GM19035 (cell line): ENCODE measurements around the gene SSR3.
A peak's percentile ranks its signal among the peaks of the same experiment; 100 is the strongest.
"Not testable (repeated sequence)": the region's sequence is repeated elsewhere in the genome, so short reads cannot be mapped to it uniquely, and the experiment has no call there.

ENCODE experiments used
- ATAC-seq: cut with Tn5 transposase; IDR thresholded peaks from one replicate; pipeline ENCODE4 v1.9.1; 2021; ENCODE audit not compliant: unreplicated experiment

The SSR3 gene

DNA sequence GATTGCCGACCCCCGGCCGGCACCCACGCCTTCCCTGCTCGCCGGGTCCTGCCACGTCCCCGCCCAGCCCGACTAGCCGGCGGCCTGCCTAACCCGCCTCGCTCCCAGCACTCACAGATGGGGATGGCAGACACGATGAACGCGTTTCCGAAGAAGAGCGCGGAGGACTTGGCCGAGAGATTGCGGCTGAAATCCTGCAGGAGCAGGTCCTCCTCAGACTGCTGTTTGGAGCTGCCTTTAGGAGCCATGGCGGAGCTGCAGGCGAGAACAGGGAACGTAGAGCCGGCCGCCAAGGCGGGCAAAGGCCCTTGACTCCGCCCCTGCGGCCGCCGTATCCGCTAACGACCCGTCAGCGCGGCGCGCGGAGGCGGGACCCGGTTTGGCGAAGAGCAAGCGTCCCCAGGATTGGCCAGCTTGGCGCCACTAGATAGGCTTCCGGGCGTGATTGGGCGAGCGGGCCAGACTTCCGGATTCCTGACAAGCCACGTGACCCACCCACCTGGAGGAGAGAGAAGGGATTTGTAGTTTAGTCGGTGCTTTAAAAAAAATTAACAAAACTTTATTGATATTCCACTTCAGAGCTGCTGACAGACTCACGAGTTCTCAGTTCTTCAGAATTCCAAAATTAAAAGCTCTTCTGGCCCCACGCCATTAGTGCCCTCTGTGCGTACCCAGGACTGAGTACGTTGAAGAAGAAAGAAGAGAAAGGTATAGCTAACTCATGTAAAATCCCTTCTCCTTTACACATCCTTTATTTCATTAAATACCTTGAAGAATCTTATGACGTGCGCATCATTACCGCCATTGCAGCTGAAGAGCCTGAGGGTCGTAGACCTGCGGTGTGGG lies at the start of gene SSR3:
Gene SSR3 (minus strand): TSS at position 276 of the 846 bp plus-strand sequence. CDS start 28 bp downstream, at position 248.
- ATAC-seq = peak; percentile 99

GRCh38 chr3:156604064-156604641 lies 49.2 kb upstream of the SSR3 start:
- ATAC-seq = no peak

- no peak for ATAC-seq
These were observed 48.6 kb upstream of the SSR3 start for GRCh38 chr3:156603379-156604017.

DNA sequence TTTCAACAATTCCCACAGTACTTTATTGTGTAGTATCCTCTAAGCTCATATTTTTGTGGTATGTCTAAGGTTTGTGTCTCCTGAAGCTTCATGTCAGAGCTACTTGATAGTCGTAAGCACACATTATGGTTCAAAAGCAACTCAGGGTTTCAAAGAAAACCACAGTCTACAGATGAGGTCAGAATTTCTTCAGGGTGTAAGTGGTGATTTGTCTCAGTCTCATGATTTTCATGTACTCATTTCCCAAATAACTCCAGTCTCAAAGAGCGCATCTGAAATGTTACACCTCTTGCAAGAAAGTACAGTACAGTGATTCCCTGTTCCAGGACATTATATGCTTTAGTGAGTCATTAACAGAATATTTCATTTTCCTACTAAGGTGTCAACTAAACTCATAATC lies 47.5 kb upstream of the SSR3 start:
- ATAC-seq = no peak

DNA sequence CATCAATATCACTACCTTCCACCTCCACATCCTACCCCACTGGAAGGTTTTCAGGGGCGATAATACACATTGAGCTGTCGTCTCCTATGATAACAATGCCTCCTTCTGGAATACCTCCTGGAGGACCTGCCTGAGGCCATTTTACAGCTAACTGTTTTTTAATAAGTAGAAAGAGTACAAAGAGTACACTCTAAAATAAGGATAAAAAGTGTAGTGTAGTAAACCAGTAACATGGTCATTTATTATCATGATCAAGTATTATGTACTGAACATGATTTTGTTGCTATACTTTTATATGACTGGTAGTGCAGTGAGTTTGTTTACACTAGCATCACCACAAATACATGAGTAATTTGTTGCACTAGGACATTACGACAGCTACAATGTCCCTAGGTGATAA lies 46.6 kb upstream of the SSR3 start:
- no peak for ATAC-seq

GRCh38 chr3:156600834-156601233 lies 45.9 kb upstream of the SSR3 start:
- no peak for ATAC-seq

DNA sequence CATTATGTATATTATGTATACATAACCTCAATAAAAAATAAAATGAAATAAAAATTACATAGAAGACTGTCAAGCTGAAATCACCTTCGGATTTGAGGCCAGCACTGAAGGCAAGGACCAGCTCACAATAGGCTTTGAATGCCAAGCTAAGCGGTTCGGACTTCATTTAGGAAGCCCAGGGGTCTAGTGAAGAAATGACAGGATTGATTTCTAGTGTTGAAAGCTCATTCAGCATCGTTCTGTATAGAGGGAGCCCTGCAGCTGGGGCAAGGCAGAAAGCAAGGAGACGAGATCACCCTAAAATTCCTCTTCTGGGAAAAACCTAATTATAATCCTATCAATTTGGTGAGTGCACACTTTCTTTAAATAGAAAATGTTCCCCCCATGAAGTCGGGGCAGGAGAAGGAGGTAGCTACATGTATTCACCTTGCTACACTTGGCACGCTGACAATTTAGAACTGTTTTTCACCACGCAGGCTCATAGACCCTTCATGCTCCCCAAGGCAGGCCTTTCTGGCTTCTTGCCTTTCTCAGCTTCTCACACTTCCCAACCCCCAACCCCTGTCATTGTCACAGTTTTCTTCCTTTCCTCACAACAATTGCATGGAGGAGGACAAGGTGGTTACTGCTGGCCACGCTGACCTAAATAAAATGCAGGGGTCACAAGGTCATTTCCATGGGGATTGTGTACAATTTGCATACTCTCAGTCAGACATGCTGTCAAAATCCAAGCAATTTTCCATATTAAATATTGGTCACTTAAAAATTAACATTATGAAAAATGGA lies 44.4 kb upstream of the SSR3 start:
- no peak for ATAC-seq

DNA sequence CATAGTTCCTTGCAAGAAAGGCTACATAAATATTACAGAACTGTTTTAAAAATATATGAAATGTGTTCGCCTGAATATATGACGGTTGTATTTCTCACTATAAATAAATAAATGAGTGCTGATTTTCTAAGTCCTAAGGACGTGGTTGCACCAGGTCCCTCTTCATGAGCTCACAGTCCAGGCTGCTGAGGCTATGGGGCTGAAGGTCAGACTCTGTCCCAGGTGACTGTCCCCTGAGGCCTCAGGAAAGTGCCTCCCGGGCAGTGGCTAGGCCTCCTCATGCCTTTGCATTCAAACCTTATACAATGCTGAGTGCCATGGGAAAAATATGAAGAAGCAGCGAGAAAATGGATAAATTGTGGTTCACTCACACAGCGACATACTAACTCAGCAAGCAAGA lies 43.5 kb upstream of the SSR3 start:
- ATAC-seq = no peak

DNA sequence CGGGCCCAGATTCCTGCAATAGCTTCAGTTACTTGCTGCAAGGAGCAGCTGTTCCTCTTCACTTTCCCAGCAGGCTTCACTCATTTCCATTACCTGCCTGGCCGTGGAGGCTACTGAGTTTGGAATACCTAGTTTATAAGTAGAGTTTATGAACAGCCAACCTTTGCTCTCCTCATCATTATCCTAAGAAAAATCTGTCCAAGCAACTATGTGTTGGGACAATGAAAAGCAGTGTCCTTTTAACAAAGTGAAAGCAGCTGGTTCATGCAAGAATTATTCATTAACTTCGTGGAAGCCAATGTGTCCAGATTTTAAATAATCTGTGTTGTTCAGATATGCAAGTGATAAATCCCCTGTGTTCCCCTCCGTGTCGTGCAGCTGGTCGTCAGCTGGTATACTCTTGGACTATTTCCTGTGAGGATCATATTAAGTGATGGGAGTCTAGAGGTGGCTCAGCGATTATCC lies 39.3 kb upstream of the SSR3 start:
- no peak for ATAC-seq

DNA sequence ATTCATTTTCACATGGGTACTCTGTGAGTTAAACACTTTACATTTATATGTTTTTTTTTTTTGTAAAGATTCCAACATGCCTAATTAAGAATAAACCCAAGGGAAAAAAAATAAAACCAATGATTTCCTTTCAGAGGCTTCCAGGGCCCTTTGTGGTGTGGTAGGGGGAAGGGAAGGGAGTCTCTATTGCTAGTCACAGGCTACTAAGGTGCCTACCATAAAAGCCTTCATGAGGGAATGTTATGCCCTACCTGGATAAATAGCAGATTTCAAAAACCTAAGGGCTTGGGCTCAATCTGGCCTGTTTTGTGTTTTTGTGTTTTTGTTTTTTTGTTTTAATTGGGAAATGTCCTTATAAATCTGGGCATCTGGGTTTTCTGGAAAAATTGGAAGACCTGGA lies 38.9 kb upstream of the SSR3 start:
- ATAC-seq = no peak

GRCh38 chr3:156589806-156590205 lies 34.9 kb upstream of the SSR3 start:
- ATAC-seq = not testable (repeated sequence)

DNA sequence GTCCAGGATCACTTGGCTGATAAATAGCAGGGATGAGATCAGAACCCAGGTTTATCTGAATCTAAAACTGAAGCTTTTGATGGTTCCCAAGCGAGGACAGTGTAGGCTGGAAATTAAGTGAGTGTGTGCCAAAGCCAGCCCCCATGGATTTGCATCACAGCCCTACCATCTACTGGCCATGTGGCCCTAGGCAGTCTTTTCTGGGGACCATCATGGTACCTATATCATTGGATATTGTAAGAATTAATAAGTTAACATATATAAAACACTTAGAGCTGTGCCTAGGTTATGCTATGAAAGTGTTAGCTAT lies 32.8 kb upstream of the SSR3 start:
- ATAC-seq = peak; percentile 14

GRCh38 chr3:156586905-156587759 lies 32.2 kb upstream of the SSR3 start:
- ATAC-seq = peak; percentile 45

GRCh38 chr3:156583469-156583868 lies 28.6 kb upstream of the SSR3 start:
- no peak for ATAC-seq

- peak; percentile 73 for ATAC-seq
These were observed 27.7 kb upstream of the SSR3 start for GRCh38 chr3:156582532-156583183.

- no peak for ATAC-seq
These were observed 27.0 kb upstream of the SSR3 start for GRCh38 chr3:156581954-156582353.

DNA sequence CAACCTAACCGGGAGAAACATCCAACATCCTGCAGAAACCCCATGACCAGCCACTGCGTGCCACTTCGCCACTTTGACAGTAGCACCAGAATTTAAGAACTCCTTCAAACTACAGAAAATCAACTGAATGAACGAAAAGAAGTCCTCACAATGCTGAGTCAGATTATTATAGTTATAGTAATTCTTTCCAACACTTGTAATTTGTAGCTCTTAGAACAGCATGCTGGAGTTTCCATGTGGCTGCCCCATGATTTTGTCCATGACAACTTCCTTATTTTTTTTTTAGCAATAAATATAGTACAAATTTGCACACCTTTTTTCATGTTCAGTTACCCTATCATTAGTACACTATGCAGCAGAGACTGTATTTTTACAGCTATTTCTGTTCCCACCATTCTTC lies 26.1 kb upstream of the SSR3 start:
- ATAC-seq = no peak

- no peak for ATAC-seq
These were observed 24.5 kb upstream of the SSR3 start for GRCh38 chr3:156579427-156579851.

DNA sequence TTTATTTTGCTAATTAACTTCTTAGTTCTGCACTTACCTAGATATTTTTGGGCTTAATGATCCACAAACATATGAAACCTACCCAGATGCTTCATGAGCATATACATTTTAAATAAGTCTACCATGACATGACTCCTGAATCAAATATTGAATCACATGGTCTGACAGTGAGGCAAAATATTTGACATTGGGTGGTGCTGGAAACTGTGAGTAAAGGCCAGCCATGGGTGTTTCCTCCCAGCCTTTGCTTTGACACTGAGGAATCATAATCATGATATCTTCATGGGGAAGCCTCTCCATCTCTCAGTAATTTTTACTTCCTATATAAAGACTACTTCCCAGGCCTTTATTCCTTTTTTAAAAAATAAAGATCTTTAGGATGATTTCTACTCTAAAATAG lies 22.8 kb upstream of the SSR3 start:
- no peak for ATAC-seq
